GM12801 (cell line): Measurements from ENCODE around the gene ENGASE.

Experiments used
- CTCF ChIP-seq: IDR thresholded peaks from one replicate; pipeline ENCODE4 v1.5.1; 2011; ENCODE audit warnings: control low read depth; ENCODE audit not compliant: insufficient read length; ENCODE audit errors: extremely low read depth

Gene ENGASE

GRCh38 chr17:79107499-79108231 lies 33.0 kb downstream of the ENGASE start:
- TF ChIP-seq CTCF = no peak

GRCh38 chr17:79108232-79108850 lies 33.7 kb downstream of the ENGASE start:
- no peak for TF ChIP-seq CTCF

- TF ChIP-seq CTCF = no peak
Measured at GRCh38 chr17:79108870-79109269, 34.2 kb downstream of the ENGASE start.

GRCh38 chr17:79109584-79109983 lies 35.0 kb downstream of the ENGASE start:
- TF ChIP-seq CTCF = no peak

GRCh38 chr17:79111097-79111496 lies 36.5 kb downstream of the ENGASE start:
- TF ChIP-seq CTCF = no peak

- TF ChIP-seq CTCF = no peak
Measured at GRCh38 chr17:79112471-79112870, 37.8 kb downstream of the ENGASE start.

- TF ChIP-seq CTCF = no peak
Measured at GRCh38 chr17:79113699-79114457, 39.3 kb downstream of the ENGASE start.
